Activated naive CD8-positive, alpha-beta T cell treated with anti-CD3 and anti-CD28 coated beads for 36 hours (primary cell): ENCODE results near the gene SEMA3F. TPM values are rescaled to one million over a fixed set of nuclear protein-coding genes. Genes with fewer than 3 reads are reported as not detected.

Experiments
- DNase-seq: peaks from one replicate; pipeline ENCODE4 v3.0.0; 2021
- H3K27ac Mint-ChIP-seq: one replicate; pipeline ENCODE4 v1.8.0; 2022; ENCODE audit warnings: mild to moderate bottlenecking, moderate library complexity, mixed read lengths
- H3K27me3 Mint-ChIP-seq: one replicate; pipeline ENCODE4 v1.8.0; 2022; ENCODE audit warnings: mild to moderate bottlenecking, mixed read lengths
- H3K36me3 Mint-ChIP-seq: one replicate; pipeline ENCODE4 v1.8.0; 2021; ENCODE audit warnings: mild to moderate bottlenecking, mixed read lengths
- H3K4me1 Mint-ChIP-seq: one replicate; pipeline ENCODE4 v1.8.0; 2021; ENCODE audit warnings: mixed read lengths
- H3K4me3 Mint-ChIP-seq: one replicate; pipeline ENCODE4 v1.8.0; 2022; ENCODE audit warnings: mild to moderate bottlenecking, moderate library complexity, mixed read lengths
- H3K9me3 Mint-ChIP-seq: one replicate; pipeline ENCODE4 v1.8.0; 2022; ENCODE audit warnings: mixed read lengths
- total RNA-seq, 2 experiments: library from RNA; stranded (reverse); gene quantifications; one replicate each; pipeline ENCODE4 v1.2.3, GENCODE V29; 2021

The SEMA3F gene
- total RNA-seq, 2 experiments from 2014 or later = 0.10 to 0.28 TPM

DNA sequence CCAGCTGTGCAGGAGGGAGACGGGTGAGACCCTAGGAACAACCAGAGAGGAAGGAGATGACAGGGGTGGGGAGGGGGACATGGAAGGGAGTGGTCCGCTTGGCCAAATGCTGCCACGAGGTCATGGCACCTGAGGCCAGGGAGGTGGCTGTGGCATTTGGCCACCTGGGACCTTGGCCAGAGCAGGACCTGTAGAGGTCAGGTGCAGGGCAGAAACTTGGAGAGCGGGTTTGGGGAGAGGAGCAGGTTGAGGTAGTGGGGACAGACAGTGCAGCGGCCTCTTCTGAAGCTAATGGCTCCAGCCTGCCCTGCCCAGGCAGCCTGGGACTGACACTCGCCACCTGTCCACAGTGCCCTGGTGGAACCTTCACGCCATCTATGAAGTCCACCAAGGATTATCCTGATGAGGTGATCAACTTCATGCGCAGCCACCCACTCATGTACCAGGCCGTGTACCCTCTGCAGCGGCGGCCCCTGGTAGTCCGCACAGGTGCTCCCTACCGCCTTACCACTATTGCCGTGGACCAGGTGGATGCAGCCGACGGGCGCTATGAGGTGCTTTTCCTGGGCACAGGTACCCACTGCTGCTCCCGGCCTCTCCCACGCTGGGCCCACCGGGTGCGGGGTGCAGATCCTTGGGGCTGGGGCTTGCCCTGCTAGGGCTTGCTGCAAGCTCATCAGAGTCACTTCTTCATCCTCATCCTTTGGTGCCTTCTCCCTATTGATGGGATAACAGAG lies 29.3 kb downstream of the SEMA3F start:
- DNase-seq = no peak
- Mint-ChIP-seq H3K27me3 (no peaks in the 10 kb centered on the region), H3K9me3 (no peaks in the 10 kb centered on the region), H3K4me3 (no peak overlapping the region), H3K27ac (no peak overlapping the region), H3K36me3 (no peaks in the 10 kb centered on the region), H3K4me1 (no peaks in the 10 kb centered on the region)

GRCh38 chr3:50185230-50185629 lies 30.1 kb downstream of the SEMA3F start:
- Mint-ChIP-seq H3K27me3 (no peaks in the 10 kb centered on the region), H3K4me3 (no peak overlapping the region), H3K27ac (no peak overlapping the region), H3K36me3 (no peaks in the 10 kb centered on the region), H3K4me1 (no peaks in the 10 kb centered on the region), H3K9me3 (no peaks in the 10 kb centered on the region)
- DNase-seq = no peak

- H3K9me3 Mint-ChIP-seq = no peaks in the 10 kb centered on the region
- no peak for DNase-seq
- no peak overlapping the region for H3K4me3 Mint-ChIP-seq
- H3K36me3 Mint-ChIP-seq = no peaks in the 10 kb centered on the region
- no peaks in the 10 kb centered on the region for H3K27me3 Mint-ChIP-seq
- H3K27ac Mint-ChIP-seq = no peak overlapping the region
- no peaks in the 10 kb centered on the region for H3K4me1 Mint-ChIP-seq
These were observed 31.0 kb downstream of the SEMA3F start for GRCh38 chr3:50186096-50186495.

DNA sequence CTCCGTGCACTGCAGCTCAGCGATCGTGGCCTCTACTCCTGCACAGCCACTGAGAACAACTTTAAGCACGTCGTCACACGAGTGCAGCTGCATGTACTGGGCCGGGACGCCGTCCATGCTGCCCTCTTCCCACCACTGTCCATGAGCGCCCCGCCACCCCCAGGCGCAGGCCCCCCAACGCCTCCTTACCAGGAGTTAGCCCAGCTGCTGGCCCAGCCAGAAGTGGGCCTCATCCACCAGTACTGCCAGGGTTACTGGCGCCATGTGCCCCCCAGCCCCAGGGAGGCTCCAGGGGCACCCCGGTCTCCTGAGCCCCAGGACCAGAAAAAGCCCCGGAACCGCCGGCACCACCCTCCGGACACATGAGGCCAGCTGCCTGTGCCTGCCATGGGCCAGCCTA lies 32.6 kb downstream of the SEMA3F start:
- Mint-ChIP-seq H3K9me3 (no peaks in the 10 kb centered on the region), H3K27ac (no peak overlapping the region)
- DNase-seq = no peak

GRCh38 chr3:50189274-50189673 lies 34.1 kb downstream of the SEMA3F start:
- H3K27me3 Mint-ChIP-seq = peaks cover 12% of the 10 kb centered on the region
- H3K4me3 Mint-ChIP-seq = no peak overlapping the region
- no peaks in the 10 kb centered on the region for H3K36me3 Mint-ChIP-seq
- H3K9me3 Mint-ChIP-seq = no peaks in the 10 kb centered on the region
- H3K27ac Mint-ChIP-seq = no peak overlapping the region
- DNase-seq = peak; percentile 53
- H3K4me1 Mint-ChIP-seq = peaks cover 2% of the 10 kb centered on the region

More for the DNA sequence above, 32.6 kb downstream of the SEMA3F start:
- H3K36me3 Mint-ChIP-seq = no peaks in the 10 kb centered on the region
- no peak overlapping the region for H3K4me3 Mint-ChIP-seq
- peaks cover 2% of the 10 kb centered on the region for H3K27me3 Mint-ChIP-seq
- H3K4me1 Mint-ChIP-seq = peaks cover 1% of the 10 kb centered on the region

DNA sequence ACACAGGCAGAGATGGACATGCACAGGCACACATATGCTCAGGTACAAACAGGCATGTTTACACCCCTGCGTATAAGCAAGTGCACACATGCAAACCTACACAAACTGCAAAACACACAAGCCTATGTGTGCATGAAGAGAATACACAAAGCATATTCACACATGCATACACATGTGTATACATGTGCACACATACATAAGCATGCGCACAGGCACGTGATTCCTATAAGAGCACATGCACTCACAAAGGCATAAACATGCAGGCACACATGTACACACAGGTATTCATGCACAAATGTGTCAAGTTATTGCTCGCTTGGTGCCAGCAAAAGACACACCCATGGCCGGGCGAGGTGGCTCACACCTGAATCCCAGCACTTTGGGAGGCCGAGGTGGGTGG lies 34.9 kb downstream of the SEMA3F start:
- no peaks in the 10 kb centered on the region for H3K36me3 Mint-ChIP-seq
- peaks cover 19% of the 10 kb centered on the region for H3K27me3 Mint-ChIP-seq
- DNase-seq = no peak
- no peak overlapping the region for H3K4me3 Mint-ChIP-seq
- no peak overlapping the region for H3K27ac Mint-ChIP-seq
- H3K4me1 Mint-ChIP-seq = peaks cover 3% of the 10 kb centered on the region
- H3K9me3 Mint-ChIP-seq = no peaks in the 10 kb centered on the region

DNA sequence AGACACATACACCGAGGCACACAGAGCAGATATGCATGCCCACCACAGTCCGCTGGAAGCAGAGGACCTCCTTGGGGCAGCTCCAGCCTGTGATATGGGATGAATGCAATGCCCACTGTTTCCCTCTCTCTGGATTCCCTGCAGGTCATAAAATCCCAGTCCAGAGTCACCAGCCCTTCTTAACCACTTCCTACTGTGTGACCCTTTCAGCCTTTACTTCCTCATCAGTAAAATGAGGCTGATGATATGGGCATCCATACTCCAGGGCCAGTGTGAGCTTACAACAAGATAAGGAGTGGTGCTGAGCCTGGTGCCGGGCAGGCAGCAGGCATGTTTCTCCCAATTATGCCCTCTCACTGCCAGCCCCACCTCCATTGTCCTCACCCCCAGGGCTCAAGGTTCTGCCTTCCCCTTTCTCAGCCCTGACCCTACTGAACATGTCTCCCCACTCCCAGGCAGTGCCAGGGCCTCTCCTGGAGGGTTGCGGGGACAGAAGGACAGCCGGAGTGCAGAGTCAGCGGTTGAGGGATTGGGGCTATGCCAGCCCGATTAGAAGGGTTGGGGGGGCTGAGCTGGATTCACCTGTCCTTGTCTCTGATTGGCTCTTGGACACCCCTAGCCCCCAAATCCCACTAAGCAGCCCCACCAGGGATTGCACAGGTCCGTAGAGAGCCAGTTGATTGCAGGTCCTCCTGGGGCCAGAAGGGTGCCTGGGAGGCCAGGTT lies 36.0 kb downstream of the SEMA3F start, which contains the start of gene GNAT1:
Gene GNAT1 (plus strand): TSS at position 675 of the 725 bp plus-strand sequence. CDS start 116 bp downstream, outside the sequence.
- DNase-seq = no peak
- Mint-ChIP-seq H3K27me3 (peaks cover 21% of the 10 kb centered on the region), H3K4me3 (no peak within 1 kb of the TSS), H3K9me3 (no peaks in the 10 kb centered on the region), H3K27ac (no peak within 1 kb of the TSS), H3K4me1 (peaks cover 5% of the 10 kb centered on the region), H3K36me3 (no peaks in the 10 kb centered on the region)

DNA sequence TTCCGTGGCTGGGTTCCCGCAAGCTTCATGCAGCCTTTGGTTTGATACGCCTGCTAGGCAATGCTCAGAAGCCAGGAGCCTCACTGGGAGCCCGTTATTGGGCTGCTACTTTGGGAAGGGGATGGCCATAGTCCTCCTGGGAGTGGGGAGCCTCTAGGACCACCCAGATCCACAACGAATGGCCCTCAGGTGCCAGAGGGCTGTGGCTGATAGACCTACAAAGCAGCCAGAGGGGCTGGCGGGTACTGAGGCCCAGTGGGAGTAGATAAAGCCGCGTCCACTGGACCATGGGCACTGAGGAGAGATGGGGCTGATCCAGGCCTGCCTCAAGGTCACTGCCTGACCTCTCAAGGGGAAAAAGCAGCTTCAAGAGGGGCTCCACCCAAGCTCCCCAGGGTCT lies 37.0 kb downstream of the SEMA3F start:
- Mint-ChIP-seq H3K36me3 (no peaks in the 10 kb centered on the region), H3K4me3 (no peak overlapping the region), H3K9me3 (no peaks in the 10 kb centered on the region), H3K27ac (no peak overlapping the region), H3K27me3 (peaks cover 21% of the 10 kb centered on the region), H3K4me1 (peaks cover 5% of the 10 kb centered on the region)
- DNase-seq = no peak

DNA sequence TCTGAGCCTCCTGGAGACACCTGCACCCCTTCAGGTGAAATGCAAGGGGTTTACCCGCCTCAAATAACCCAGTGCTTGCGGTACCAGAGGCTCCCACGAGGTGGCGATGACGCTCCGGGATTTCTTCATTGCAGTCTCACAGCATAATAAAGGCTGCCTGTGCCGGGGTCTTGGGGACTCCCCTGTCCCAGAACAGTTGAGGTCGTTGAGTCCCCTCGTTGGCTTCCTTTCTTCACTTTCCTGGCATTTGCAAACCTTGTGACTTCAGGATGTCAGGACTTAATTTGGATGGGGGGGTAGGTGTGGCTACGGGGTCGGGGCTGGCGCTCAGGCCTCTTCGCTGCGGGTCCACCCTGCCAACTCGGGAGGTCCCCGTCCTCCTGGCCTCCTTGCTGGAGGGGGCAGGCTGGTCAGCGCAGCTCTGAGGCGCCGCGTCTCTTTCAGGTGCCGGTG lies 37.6 kb downstream of the SEMA3F start:
- H3K4me1 Mint-ChIP-seq = peaks cover 5% of the 10 kb centered on the region
- H3K9me3 Mint-ChIP-seq = no peaks in the 10 kb centered on the region
- H3K4me3 Mint-ChIP-seq = no peak overlapping the region
- peaks cover 25% of the 10 kb centered on the region for H3K27me3 Mint-ChIP-seq
- DNase-seq = peak; percentile 81
- H3K36me3 Mint-ChIP-seq = no peaks in the 10 kb centered on the region
- no peak overlapping the region for H3K27ac Mint-ChIP-seq

DNA sequence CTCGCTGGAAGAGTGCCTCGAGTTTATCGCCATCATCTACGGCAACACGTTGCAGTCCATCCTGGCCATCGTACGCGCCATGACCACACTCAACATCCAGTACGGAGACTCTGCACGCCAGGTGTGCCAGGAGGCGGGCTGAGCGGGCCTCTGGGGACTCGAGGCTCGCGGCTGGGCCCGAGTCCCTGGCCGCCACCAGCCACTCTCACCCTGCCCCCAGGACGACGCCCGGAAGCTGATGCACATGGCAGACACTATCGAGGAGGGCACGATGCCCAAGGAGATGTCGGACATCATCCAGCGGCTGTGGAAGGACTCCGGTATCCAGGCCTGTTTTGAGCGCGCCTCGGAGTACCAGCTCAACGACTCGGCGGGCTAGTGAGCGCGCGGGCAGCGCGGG lies 38.2 kb downstream of the SEMA3F start:
- no peak overlapping the region for H3K4me3 Mint-ChIP-seq
- H3K9me3 Mint-ChIP-seq = no peaks in the 10 kb centered on the region
- H3K27ac Mint-ChIP-seq = no peak overlapping the region

DNA sequence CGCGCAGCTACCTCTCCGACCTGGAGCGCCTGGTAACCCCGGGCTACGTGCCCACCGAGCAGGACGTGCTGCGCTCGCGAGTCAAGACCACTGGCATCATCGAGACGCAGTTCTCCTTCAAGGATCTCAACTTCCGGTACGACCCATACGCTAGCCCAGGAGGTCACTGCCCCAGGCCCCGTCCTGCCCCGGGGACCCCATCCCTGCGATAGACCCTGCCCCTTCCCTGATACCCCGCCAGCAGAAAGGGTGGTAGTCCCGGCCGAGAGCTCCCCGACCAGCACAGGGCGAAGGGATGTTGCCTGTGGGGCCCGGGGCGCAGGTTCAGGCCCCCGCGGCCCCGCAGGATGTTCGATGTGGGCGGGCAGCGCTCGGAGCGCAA lies 38.6 kb downstream of the SEMA3F start:
- Mint-ChIP-seq H3K4me1 (peaks cover 5% of the 10 kb centered on the region), H3K27ac (no peak overlapping the region), H3K9me3 (no peaks in the 10 kb centered on the region), H3K4me3 (no peak overlapping the region), H3K36me3 (no peaks in the 10 kb centered on the region), H3K27me3 (peaks cover 25% of the 10 kb centered on the region)
- no peak for DNase-seq

More for the DNA sequence above, 38.2 kb downstream of the SEMA3F start:
- H3K4me1 Mint-ChIP-seq = peaks cover 5% of the 10 kb centered on the region
- H3K36me3 Mint-ChIP-seq = no peaks in the 10 kb centered on the region
- H3K27me3 Mint-ChIP-seq = peaks cover 25% of the 10 kb centered on the region
- no peak for DNase-seq

- Mint-ChIP-seq H3K27me3 (peaks cover 28% of the 10 kb centered on the region), H3K4me3 (no peak overlapping the region), H3K9me3 (no peaks in the 10 kb centered on the region), H3K27ac (no peak overlapping the region), H3K36me3 (no peaks in the 10 kb centered on the region), H3K4me1 (peaks cover 5% of the 10 kb centered on the region)
- DNase-seq = peak; percentile 83
These were observed 39.2 kb downstream of the SEMA3F start for GRCh38 chr3:50194128-50194902.

GRCh38 chr3:50194903-50195500 lies 39.9 kb downstream of the SEMA3F start:
- no peaks in the 10 kb centered on the region for H3K9me3 Mint-ChIP-seq
- peak; percentile 40 for DNase-seq
- peaks cover 5% of the 10 kb centered on the region for H3K4me1 Mint-ChIP-seq
- peaks cover 29% of the 10 kb centered on the region for H3K27me3 Mint-ChIP-seq
- H3K27ac Mint-ChIP-seq = no peak overlapping the region
- no peaks in the 10 kb centered on the region for H3K36me3 Mint-ChIP-seq
- no peak overlapping the region for H3K4me3 Mint-ChIP-seq

GRCh38 chr3:50195501-50196252 lies 40.6 kb downstream of the SEMA3F start:
- peaks cover 29% of the 10 kb centered on the region for H3K27me3 Mint-ChIP-seq
- DNase-seq = no peak
- H3K27ac Mint-ChIP-seq = no peak overlapping the region
- H3K9me3 Mint-ChIP-seq = no peaks in the 10 kb centered on the region
- no peaks in the 10 kb centered on the region for H3K36me3 Mint-ChIP-seq
- peaks cover 5% of the 10 kb centered on the region for H3K4me1 Mint-ChIP-seq
- no peak overlapping the region for H3K4me3 Mint-ChIP-seq
